NAMALWA (cell line): ENCODE results near the gene RNF130.

Experiments used
- DNase-seq: peaks from one replicate; pipeline ENCODE4 v3.0.0-alpha.2; 2015; ENCODE audit warnings: low spot score

The RNF130 gene

GRCh38 chr5:180085837-180086236, 14.3 kb upstream of the RNF130 start:
- DNase-seq: no peak

DNA sequence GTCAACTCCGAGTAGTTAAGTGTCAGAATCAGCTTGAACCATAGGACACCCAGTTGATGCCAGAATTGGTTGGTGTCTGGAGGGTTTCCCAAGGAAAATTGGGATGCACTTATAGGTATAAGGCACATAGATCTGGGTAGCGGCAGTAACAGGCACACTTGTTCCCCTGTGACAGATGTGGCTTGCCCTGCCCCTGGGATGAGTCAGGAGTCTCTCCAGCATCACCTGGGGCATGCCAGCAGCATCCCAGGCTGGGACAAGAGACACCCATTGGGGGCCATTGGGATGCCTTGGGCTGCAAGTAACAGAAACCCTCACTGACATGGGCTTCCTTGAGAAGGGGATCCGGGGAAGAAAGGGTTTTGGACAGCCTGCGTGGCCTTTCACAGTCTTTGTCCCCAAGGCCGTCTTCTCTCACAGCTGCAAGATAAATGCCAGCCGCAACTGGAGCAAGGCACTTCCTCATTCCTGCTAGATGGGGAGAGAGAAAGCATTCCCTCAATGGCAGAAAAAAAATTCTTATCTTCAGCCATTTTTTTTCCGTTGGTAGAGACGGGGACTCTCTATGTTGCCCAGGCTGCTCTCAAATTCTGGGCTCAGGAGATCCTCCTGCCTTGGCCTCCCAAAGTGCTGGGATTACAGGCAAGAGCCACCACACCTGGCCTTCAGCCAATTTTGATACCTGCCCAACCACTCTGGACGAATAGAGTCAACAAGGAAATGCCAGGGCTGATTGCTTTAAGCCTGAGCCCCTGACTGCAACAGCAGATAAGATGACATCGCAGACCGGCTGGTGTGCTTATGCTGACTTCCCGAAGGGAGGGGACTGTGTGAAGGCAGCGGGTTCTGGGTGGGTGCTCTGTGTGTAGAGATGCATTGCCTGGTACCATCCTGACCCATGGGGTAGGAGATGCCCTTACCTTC, 13.3 kb upstream of the RNF130 start:
- no peak for DNase-seq

GRCh38 chr5:180083529-180084060, 12.0 kb upstream of the RNF130 start:
- no peak for DNase-seq

DNA sequence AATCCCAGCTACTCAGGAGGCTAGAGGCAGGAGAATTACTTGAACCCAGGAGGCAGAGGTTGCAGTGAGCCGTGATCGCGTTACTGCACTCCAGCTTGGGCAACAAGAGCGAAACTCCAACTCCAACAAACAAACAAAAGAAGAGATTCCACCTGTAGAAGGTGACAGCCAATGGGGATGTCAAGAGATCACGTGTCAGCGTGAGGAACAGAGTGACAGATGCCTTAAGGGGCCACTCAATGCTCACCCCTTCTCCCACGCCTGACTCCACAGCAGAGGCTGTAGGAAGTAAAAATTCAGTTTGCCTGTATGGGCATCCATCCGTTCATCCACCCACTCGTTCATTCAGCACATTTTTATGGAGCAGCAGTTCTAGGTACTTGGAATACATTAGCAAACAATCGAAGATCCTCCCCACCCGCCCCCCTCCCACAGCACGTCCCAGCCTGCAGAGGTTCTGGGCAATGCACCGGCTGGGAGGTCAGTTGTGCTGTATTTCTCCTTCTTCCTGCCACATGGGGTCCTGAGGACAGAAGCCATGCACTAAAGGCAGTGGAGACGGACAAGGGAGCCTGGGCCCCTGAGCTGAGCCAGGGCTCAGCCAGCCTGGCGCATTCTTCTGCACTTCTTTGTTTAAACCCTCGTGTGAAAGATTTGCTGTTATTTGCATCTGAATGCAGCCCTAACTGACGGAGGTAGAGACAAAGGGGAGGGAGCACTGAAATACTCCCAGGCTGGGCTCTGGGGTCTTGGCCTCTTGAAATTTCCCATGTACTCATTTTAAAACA, 11.3 kb upstream of the RNF130 start:
- no peak for DNase-seq

DNA sequence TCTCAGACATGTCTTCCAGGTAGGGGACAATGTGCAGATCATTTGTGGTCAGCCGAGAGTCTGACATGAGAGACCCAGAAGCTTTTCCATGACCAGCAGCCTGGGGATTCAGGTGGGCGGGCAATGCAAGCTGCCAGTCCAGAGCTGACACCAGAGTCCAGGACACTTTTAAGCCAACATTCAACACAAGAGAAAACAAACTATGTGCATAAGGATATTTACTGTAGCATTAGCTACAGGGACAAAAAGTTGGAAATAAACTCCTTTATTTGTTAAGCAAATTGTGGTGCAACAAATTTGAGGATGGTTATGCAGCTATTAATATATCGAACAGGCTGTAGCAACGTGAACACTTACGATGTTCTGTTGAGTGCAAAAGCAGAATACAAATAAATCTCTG, 9.9 kb upstream of the RNF130 start:
- no peak for DNase-seq

- no peak for DNase-seq
These were observed 9.1 kb upstream of the RNF130 start for GRCh38 chr5:180080486-180081280.

DNA sequence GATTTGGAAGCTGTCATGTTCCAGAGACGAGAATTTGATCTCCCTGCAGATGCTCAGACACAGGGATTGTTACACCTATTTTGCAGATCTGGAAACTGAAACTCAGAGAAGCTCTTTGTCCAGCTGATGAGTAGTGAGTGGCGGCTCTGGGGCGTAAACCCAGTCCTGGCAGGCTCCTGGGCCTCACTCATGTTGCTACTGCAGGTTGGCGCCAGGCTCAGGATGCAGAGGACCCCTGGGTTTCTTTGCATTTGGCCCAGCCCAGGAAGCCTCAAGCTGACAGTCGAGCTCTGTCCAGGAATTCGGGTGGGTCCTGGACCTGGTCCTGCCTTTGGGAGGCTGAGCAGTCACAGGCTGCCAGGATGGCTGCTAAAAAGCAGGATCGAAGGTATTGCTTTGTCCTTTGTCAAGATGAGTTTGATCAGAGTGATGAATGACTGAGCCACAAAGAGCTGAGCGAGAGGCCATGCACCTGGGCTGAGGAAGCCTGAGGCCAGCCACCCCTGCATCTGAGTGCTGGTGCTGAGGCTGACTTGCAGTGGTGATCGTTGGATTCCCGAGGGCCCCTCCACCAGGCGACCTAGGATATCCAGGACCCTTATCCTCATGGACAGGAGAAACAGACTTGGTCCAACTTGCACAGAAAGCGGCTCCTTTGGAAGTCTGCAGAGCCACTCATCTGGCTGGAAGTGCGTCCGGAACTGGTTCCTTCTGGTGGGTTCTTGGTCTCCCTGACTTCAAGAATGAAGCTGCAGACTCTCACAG, 8.3 kb upstream of the RNF130 start:
- DNase-seq: no peak

GRCh38 chr5:180078348-180078747, 6.8 kb upstream of the RNF130 start:
- DNase-seq: no peak

- DNase-seq: no peak
These were observed 6.2 kb upstream of the RNF130 start for GRCh38 chr5:180077594-180078284.

- DNase-seq: no peak
These were observed 4.1 kb upstream of the RNF130 start for GRCh38 chr5:180075703-180076102.

GRCh38 chr5:180074462-180074861, 2.9 kb upstream of the RNF130 start:
- no peak for DNase-seq

- DNase-seq: no peak
These were observed 997 bp upstream of the RNF130 start for GRCh38 chr5:180072556-180072955.

DNA sequence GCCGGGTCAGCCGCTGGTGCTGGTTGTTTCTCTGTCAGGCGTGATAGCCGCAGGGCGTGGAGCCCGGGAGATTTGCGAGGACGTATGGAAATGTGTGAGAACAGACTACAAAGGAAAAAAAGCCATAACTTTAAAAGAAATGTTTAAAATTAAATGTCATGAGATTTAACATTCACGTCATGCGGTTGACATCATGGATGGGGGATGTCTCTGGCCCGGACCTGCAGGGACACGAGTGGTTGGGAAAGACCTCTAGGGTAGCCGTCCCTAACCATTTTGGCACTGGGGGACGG, 643 bp upstream of the RNF130 start:
- no peak for DNase-seq

DNA sequence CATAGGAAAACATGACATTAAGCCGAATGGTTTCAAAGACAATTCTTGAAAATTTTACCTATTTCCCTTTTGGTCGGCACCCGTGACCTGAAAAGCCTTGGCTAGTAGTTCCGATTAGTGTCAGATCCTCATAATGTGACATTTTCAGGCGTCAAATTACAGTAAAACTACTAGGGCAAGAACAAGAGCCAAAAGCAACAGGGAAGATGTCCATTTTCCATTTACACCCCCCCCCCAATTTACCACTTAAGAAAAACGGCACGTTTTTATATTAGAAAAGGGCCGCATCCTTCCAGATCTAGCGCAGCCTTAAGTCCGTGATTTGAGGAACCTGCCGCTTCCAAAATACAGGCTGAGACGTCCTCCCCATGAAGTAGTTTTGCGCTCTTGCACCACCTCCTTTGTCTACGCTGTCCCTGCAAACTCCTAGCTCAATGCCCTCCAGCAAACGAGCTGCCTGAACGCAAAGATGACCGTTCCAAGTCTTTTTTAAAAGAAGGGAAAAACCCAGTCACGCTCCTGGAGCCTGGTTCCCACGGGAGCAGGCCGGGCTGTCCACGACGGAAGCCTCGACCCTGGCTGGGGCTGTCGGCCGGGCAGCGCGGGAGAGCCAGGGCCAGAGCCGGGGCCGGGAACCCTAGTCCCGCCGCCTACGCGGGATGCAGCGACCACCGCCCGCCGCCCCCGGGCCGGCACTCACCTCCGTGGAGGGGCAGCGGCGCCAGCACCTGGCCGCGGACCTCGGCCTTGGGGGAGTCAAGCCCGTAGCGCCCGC, 616 bp downstream of the RNF130 start:
- no peak for DNase-seq

GRCh38 chr5:180069589-180070247, 1.8 kb downstream of the RNF130 start:
- no peak for DNase-seq

DNA sequence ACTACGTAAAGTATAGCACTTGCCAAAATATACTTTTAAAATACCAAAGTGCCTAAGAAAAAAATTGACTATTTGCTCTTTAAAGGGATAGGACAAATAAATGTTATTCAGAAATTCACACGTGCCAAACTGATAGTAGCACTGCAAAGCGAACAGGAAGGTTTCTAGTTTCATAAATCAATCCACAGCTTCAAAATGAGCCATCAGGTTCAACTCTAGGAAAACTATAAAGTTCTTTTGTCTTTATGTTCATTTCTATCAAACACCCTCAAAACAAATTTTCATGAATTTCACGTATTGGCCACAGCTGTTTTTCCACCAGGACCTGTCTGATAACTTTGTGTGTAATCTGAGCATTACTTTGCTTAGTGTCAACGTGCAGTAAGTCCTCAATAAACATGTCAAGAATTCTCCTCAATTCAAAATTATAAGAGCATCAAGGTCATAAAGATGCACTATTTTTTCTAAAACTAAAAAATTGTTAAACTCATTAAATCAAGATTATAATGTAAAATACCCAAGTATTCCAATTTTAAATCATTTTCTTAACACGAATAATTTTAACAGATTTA, 3.0 kb downstream of the RNF130 start:
- no peak for DNase-seq

- DNase-seq: no peak
These were observed 3.6 kb downstream of the RNF130 start for GRCh38 chr5:180067986-180068385.

GRCh38 chr5:180060192-180060591, 11.4 kb downstream of the RNF130 start:
- DNase-seq: no peak

DNA sequence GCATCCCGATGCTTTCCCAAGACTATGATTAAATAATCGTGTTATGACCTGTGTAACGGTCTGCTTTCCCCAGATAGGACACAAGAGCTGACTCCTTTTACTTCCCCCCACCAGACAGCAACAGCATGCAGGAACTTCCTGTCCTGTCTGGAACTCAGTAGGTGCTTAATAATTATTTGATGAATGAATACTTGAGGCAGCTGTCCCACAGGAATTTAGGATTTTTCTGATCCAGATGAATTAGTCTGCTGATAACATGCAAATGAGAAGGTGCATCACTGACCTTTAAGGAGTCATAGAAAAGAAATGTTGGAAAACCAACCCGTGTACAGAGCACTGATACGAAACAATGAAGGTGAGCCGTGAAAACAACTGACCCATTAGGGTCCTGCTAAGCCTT, 12.2 kb downstream of the RNF130 start:
- DNase-seq: no peak
